SK-N-SH (cell line): ENCODE data around the gene HES2. TPM values are rescaled to one million over a fixed set of nuclear protein-coding genes. Genes with fewer than 3 reads are reported as not detected.
"Not testable (repeated sequence)": the region's sequence is repeated elsewhere in the genome, so short reads cannot be mapped to it uniquely, and the experiment has no call there.

Experiments used
- CTCF ChIA-PET: fragments of 300-600, 350-600 bp; formaldehyde crosslinking; extraction: SDS; loops from one replicate; lab custom pipeline; 2021; lab: Yijun Ruan, JAX
- POLR2A ChIA-PET: fragments of 350-600 bp; sonication (Branson Sonifier 250); formaldehyde crosslinking; extraction: SDS; loops from one replicate; lab custom pipeline; 2020; ENCODE audit warnings: antibody characterized with exemption, inconsistent platforms; lab: Yijun Ruan, JAX
- DNase-seq: peaks from one replicate; pipeline ENCODE4 v3.0.0; 2012
- H2AFZ ChIP-seq: fragments of 200-600 bp; sonication (generic); 2 replicates; pipeline ENCODE4 v1.8.1; 2016; ENCODE audit warnings: antibody characterized with exemption, mild to moderate bottlenecking, low read depth
- H3F3A ChIP-seq: fragments of 200-600 bp; sonication (generic); replicated peaks from 2 replicates; pipeline ENCODE3; 2016; ENCODE audit warnings: antibody characterized with exemption, mild to moderate bottlenecking; ENCODE audit not compliant: insufficient read depth
- H3K27ac ChIP-seq, 2 experiments: fragments of 200-500 bp in 1 of 2; fragments of 200-600 bp in 1 of 2; sonication (Bioruptor generic) in 1 of 2; sonication (generic), shearing (Covaris generic) in 1 of 2; 2 replicates each; pipeline versions ENCODE4 v1.5.1 to v1.6.1; 2014 to 2016; ENCODE audit warnings: low read depth in 2 of 2, inconsistent platforms in 1 of 2, low read length in 1 of 2, mild to moderate bottlenecking in 1 of 2, mixed read lengths in 1 of 2
- H3K27me3 ChIP-seq: fragments of 200-600 bp; sonication (generic), shearing (Covaris generic); 2 replicates; pipeline ENCODE4 v1.6.1; 2016; ENCODE audit warnings: mixed run types; ENCODE audit not compliant: insufficient read depth
- H3K36me3 ChIP-seq, 2 experiments: fragments of 200-500 bp in 1 of 2; fragments of 200-600 bp in 1 of 2; sonication (Bioruptor generic) in 1 of 2; sonication (generic) in 1 of 2; replicated peaks in 1 of 2; 2 replicates each; pipeline versions ENCODE3 to v1.5.1; 2014 to 2016; ENCODE audit warnings: low read length in 1 of 2, mild to moderate bottlenecking in 1 of 2; ENCODE audit not compliant: insufficient read depth in 2 of 2, control insufficient read depth in 1 of 2
- H3K4me1 ChIP-seq, 2 experiments: fragments of 200-500 bp in 1 of 2; fragments of 200-600 bp in 1 of 2; sonication (Bioruptor generic) in 1 of 2; sonication (generic), shearing (Covaris generic) in 1 of 2; 2 replicates each; pipeline versions ENCODE4 v1.5.1 to v1.6.1; 2014 to 2016; ENCODE audit warnings: low read depth in 1 of 2, low read length in 1 of 2, mixed run types in 1 of 2; ENCODE audit not compliant: insufficient read depth in 2 of 2, control insufficient read depth in 1 of 2
- H3K4me2 ChIP-seq: fragments of 200-600 bp; sonication (generic), shearing (Covaris generic); 2 replicates; pipeline ENCODE4 v1.6.1; 2017; ENCODE audit warnings: mixed run types
- H3K4me3 ChIP-seq, 2 experiments: fragments of 200-500 bp in 1 of 2; fragments of 200-600 bp in 1 of 2; sonication (Bioruptor generic) in 1 of 2; sonication (generic), shearing (Covaris generic) in 1 of 2; 2 replicates each; pipeline versions ENCODE4 v1.5.1 to v1.8.1; 2014 to 2016; ENCODE audit warnings: low read depth in 2 of 2, inconsistent platforms in 1 of 2, low read length in 1 of 2, mild to moderate bottlenecking in 1 of 2, mixed read lengths in 1 of 2, moderate library complexity in 1 of 2
- H3K79me2 ChIP-seq: fragments of 200-600 bp; sonication (generic); 2 replicates; pipeline ENCODE4 v1.8.1; 2017; ENCODE audit warnings: mild to moderate bottlenecking; ENCODE audit not compliant: insufficient read depth
- H3K9ac ChIP-seq: fragments of 200-600 bp; sonication (generic); 2 replicates; pipeline ENCODE4 v1.6.1; 2017; ENCODE audit warnings: mixed run types
- H3K9me2 ChIP-seq: fragments of 200-600 bp; sonication (generic); 2 replicates; pipeline ENCODE4 v1.6.1; 2017; ENCODE audit warnings: mixed run types
- H3K9me3 ChIP-seq: fragments of 200-600 bp; sonication (generic); 2 replicates; pipeline ENCODE4 v1.6.1; 2017; ENCODE audit warnings: mixed run types, mild to moderate bottlenecking, moderate library complexity
- H4K20me1 ChIP-seq: fragments of 200-600 bp; sonication (generic); 2 replicates; pipeline ENCODE4 v1.6.1; 2017; ENCODE audit warnings: mild to moderate bottlenecking, mixed run types; ENCODE audit not compliant: insufficient read depth
- EP300 ChIP-seq, 2 experiments: IDR thresholded peaks; 2 replicates each; pipeline versions ENCODE4 v1.4.0 to v1.6.1; 2012; ENCODE audit warnings: borderline replicate concordance in 1 of 2, low read depth in 1 of 2, low read length in 1 of 2
- FOSL2 ChIP-seq: IDR thresholded peaks from 2 replicates; pipeline ENCODE4 v1.4.0; 2012; ENCODE audit warnings: low read depth, mild to moderate bottlenecking, moderate library complexity, borderline replicate concordance
- FOXJ3 ChIP-seq: sonication (generic); formaldehyde crosslinking; IDR thresholded peaks from 2 replicates; pipeline ENCODE4 v1.5.1; 2020; ENCODE audit warnings: mild to moderate bottlenecking, missing genetic modification reagents
- GABPA ChIP-seq: IDR thresholded peaks from 2 replicates; pipeline ENCODE4 v1.4.0; 2012; ENCODE audit warnings: low read depth, mild to moderate bottlenecking
- JUND ChIP-seq: IDR thresholded peaks from 2 replicates; pipeline ENCODE4 v1.4.0; 2012
- NFIC ChIP-seq: IDR thresholded peaks from 2 replicates; pipeline ENCODE4 v1.4.0; 2012; ENCODE audit warnings: borderline replicate concordance
- POLR2AphosphoS5 ChIP-seq: IDR thresholded peaks from 2 replicates; pipeline ENCODE4 v1.6.1; 2012; ENCODE audit warnings: low read depth, low read length
- RAD21 ChIP-seq: IDR thresholded peaks from 2 replicates; pipeline ENCODE4 v1.6.1; 2012; ENCODE audit warnings: mild to moderate bottlenecking, low read length
- RCOR1 ChIP-seq: fragments of 150-350 bp; IDR thresholded peaks from 2 replicates; pipeline ENCODE4 v1.6.1; 2017; ENCODE audit warnings: antibody characterized with exemption, low read length
- RFX5 ChIP-seq: IDR thresholded peaks from 2 replicates; pipeline ENCODE4 v1.6.1; 2012; ENCODE audit warnings: mild to moderate bottlenecking, improper control_type of control experiment, low read length
- RXRA ChIP-seq: IDR thresholded peaks from 2 replicates; pipeline ENCODE4 v1.4.0; 2012; ENCODE audit warnings: low read depth, mild to moderate bottlenecking, borderline replicate concordance
- SIN3A ChIP-seq: IDR thresholded peaks from 2 replicates; pipeline ENCODE4 v1.6.1; 2012; ENCODE audit warnings: low read depth, mild to moderate bottlenecking, low read length, moderate library complexity, borderline replicate concordance
- ZBTB33 ChIP-seq: IDR thresholded peaks from 2 replicates; pipeline ENCODE4 v1.4.0; 2012; ENCODE audit warnings: low read depth, borderline replicate concordance
- WGBS: methylation state at CpG from one replicate; pipeline ENCODE4 v1.1.6; 2017; ENCODE audit warnings: low lambda C conversion rate; 5-methylcytosine and 5-hydroxymethylcytosine counted together
- polyA plus RNA-seq, 3 experiments: library from polyadenylated mRNA; depleted of rRNA; stranded (reverse); fragments of >200 nt; gene quantifications; 2 replicates each; pipeline ENCODE4 v1.2.3, GENCODE V29; 2012
- TF ChIP-seq, protein P1 (sequence below): fragments of 150-350 bp; IDR thresholded peaks from 2 replicates; pipeline ENCODE4 v1.6.1; 2016; ENCODE audit warnings: mild to moderate bottlenecking, low read depth, low read length

The HES2 gene
- polyA plus RNA-seq, 1 of the 3 experiments (the other 2 are of a cell fraction): 0.03 TPM

GRCh38 chr1:6435547-6435946, 15.8 kb upstream of the HES2 start (continued):
- TF ChIP-seq RCOR1: no peak
- no peak for TF ChIP-seq POLR2AphosphoS5
- no peak for TF ChIP-seq EP300 (IDR thresholded peaks at IDR 0.05; ENCODE audit: borderline replicate concordance in 1 of 2, low read depth in 1 of 2, low read length in 1 of 2)
- no peak for TF ChIP-seq JUND
- no peak for TF ChIP-seq RFX5
- no peak for TF ChIP-seq GABPA
- TF ChIP-seq RXRA: no peak

DNA sequence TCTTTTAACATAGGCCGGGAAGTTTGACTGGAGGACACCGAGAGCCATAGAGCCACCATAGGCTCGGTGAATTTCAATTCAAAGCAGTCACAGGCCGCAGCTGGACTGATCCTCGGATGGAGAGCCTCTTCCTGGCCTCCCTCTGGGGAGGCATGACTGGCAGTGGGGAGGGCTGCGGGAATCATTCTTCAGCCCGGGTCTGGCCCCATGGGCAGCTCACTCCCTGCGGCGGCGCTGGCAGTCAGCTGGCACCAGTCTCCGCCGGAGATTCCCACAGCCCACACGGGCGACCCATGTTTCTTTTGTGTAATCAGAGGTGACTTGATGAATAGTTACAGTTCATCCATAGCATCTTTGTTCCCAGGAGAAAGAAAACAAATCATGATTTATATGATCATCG, 15.4 kb upstream of the HES2 start:
- DNase-seq: no peak
- TF ChIP-seq, protein P1, sequence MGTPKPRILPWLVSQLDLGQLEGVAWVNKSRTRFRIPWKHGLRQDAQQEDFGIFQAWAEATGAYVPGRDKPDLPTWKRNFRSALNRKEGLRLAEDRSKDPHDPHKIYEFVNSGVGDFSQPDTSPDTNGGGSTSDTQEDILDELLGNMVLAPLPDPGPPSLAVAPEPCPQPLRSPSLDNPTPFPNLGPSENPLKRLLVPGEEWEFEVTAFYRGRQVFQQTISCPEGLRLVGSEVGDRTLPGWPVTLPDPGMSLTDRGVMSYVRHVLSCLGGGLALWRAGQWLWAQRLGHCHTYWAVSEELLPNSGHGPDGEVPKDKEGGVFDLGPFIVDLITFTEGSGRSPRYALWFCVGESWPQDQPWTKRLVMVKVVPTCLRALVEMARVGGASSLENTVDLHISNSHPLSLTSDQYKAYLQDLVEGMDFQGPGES: no peak
- Histone ChIP-seq H3K27ac (no peak overlapping the region), H3K79me2 (no peaks in the 10 kb centered on the region), H3F3A (peaks cover 5% of the 10 kb centered on the region), H3K9me2 (no peaks in the 10 kb centered on the region), H3K9ac (no peak overlapping the region), H3K36me3 (no peaks in the 10 kb centered on the region), H3K4me1 (no peaks in the 10 kb centered on the region; a peak in 1 of 4 replicates), H3K27me3 (no peaks in the 10 kb centered on the region; the same call in 1 of the 2 replicates), H2AFZ (no peak overlapping the region), H3K9me3 (no peaks in the 10 kb centered on the region), H3K4me3 (no peak overlapping the region), H4K20me1 (no peaks in the 10 kb centered on the region), H3K4me2 (no peak overlapping the region)
- 86% methylated on average over 14 of the region's 15 CpGs for WGBS
- ChIA-PET POLR2A (no interaction called here), CTCF (interaction anchor here (0.6 to 13.6 kb wide), 6 partner anchors 16 to 189 kb away, joined by 3 to 290 read pairs (median 6); partner anchors contain the start of genes ESPN and HES2)

- Histone ChIP-seq H3K4me1 (no peaks in the 10 kb centered on the region; a peak in 1 of 4 replicates), H3K9me3 (no peaks in the 10 kb centered on the region), H3K4me2 (no peak overlapping the region), H3K27ac (no peak overlapping the region), H3K4me3 (no peak overlapping the region), H3K36me3 (no peaks in the 10 kb centered on the region), H3K79me2 (no peaks in the 10 kb centered on the region), H3K27me3 (no peaks in the 10 kb centered on the region; the same call in 1 of the 2 replicates), H4K20me1 (no peaks in the 10 kb centered on the region), H3K9ac (no peak overlapping the region), H3K9me2 (no peaks in the 10 kb centered on the region), H2AFZ (no peak overlapping the region), H3F3A (peaks cover 3% of the 10 kb centered on the region)
- POLR2A ChIA-PET: no interaction called here
- DNase-seq: no peak
- CTCF ChIA-PET: interaction anchor here (1.2 to 13.6 kb wide), 5 partner anchors 15 to 188 kb away, joined by 3 to 290 read pairs (median 6); partner anchors contain the start of genes ESPN and HES2
- TF ChIP-seq RCOR1: no peak
- TF ChIP-seq NFIC: no peak
- TF ChIP-seq FOXJ3: no peak
- TF ChIP-seq FOSL2: no peak
- TF ChIP-seq ZBTB33: no peak
- no peak for TF ChIP-seq SIN3A
- TF ChIP-seq RAD21: no peak
- 50% methylated on average over 5 of the region's 5 CpGs for WGBS
Measured at GRCh38 chr1:6434186-6434585, 14.5 kb upstream of the HES2 start.

DNA sequence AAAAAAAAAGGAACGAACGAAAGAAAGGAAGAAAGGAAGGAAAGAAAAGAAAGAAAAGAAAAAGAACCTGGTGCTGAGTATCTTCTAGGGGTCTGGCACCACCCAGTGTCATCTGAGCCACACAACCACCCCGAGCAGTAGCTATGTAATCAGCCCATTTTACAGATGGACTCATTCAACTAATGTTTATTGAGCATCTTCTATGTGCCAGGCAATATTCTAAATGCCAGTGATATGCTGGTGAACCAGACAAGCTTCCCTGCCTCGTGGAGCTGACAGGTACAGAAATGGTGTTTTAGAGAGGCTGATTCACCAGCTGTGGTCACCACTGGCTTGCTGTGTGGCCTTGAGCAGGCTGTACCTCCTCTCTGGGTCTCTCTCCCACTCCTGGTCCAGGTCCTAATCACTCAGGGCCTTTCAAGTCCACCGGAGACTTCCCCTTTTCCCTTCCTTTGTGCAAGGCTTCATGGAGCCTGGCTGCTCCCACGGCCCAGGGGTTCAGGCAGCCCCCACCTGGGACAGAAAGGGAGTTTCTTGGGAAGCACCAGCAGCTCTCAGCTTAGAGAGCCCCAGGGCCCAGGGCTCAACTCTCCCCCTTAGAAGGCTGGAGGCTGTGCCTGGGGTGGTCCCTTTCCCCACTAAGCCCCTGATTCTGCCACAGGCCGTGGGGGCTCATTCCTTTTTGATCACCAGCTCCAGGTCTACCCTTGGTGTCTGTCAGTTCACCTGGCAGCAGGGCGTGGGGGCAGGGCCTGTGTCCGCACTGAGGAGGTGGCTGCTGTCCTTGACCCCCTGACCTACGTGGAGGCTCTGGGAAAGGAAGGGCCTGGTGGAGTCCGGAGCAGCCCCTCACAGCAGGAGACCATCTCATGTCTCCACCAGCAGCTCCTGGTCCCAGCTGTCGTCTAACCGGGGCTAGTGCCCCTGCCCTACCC, 12.2 kb upstream of the HES2 start:
- H3K27ac ChIP-seq, H4K20me1 ChIP-seq, H3K9me3 ChIP-seq, H2AFZ ChIP-seq, H3K4me3 ChIP-seq, DNase-seq, H3K9me2 ChIP-seq, H3K4me2 ChIP-seq, H3K27me3 ChIP-seq, POLR2A ChIA-PET, H3K4me1 ChIP-seq, H3K9ac ChIP-seq, H3F3A ChIP-seq, H3K79me2 ChIP-seq, H3K36me3 ChIP-seq: not testable (repeated sequence)
- CTCF ChIA-PET: interaction anchor here (0.6 to 13.6 kb wide), 5 partner anchors 11 to 185 kb away, joined by 3 to 290 read pairs (median 6); partner anchors contain the start of genes ESPN and HES2
- 44% methylated on average over 10 of the region's 13 CpGs for WGBS
